NB4 (cell line): ENCODE results near the gene AAMDC.

ENCODE experiments used
- MYC ChIP-seq: IDR thresholded peaks from 2 replicates; pipeline ENCODE4 v1.6.1; 2011; ENCODE audit warnings: low read depth, low read length
- POLR2A ChIP-seq: IDR thresholded peaks from 2 replicates; pipeline ENCODE4 v1.6.1; 2011; ENCODE audit warnings: mild to moderate bottlenecking; ENCODE audit not compliant: insufficient read length; ENCODE audit errors: extremely low read depth
- TF ChIP-seq, protein P1 (sequence below): IDR thresholded peaks from one replicate; pipeline ENCODE4 v1.5.1; 2012; ENCODE audit warnings: low read depth, low read length
- TF ChIP-seq, protein P2 (sequence below): IDR thresholded peaks from 2 replicates; pipeline ENCODE4 v1.6.1; 2011; ENCODE audit warnings: low read depth, low read length

DNA sequence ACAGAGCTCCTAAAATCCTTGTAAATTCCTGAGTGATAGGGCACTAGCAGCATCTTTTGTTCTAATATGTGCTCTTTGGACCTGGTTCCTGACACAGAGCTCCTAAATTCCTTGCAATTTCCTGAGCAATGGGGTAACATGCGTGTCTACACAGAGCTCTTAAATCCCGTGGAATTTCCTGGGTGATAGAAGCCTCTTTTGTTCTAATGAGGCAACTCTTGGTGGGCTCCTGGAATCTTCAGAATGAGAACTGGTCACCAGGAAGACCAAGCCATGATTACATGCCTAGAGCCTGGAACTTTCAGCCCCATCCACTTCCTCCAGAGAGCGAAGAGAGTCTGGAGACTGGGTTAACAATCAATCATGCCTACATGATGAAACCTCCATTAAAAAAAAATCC lies 19.5 kb upstream of the AAMDC start:
- TF ChIP-seq, protein P1, sequence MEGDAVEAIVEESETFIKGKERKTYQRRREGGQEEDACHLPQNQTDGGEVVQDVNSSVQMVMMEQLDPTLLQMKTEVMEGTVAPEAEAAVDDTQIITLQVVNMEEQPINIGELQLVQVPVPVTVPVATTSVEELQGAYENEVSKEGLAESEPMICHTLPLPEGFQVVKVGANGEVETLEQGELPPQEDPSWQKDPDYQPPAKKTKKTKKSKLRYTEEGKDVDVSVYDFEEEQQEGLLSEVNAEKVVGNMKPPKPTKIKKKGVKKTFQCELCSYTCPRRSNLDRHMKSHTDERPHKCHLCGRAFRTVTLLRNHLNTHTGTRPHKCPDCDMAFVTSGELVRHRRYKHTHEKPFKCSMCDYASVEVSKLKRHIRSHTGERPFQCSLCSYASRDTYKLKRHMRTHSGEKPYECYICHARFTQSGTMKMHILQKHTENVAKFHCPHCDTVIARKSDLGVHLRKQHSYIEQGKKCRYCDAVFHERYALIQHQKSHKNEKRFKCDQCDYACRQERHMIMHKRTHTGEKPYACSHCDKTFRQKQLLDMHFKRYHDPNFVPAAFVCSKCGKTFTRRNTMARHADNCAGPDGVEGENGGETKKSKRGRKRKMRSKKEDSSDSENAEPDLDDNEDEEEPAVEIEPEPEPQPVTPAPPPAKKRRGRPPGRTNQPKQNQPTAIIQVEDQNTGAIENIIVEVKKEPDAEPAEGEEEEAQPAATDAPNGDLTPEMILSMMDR: no peak
- TF ChIP-seq, protein P2, sequence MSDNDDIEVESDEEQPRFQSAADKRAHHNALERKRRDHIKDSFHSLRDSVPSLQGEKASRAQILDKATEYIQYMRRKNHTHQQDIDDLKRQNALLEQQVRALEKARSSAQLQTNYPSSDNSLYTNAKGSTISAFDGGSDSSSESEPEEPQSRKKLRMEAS: no peak
- TF ChIP-seq POLR2A (no peak), MYC (no peak)
